Fibroblast of the conjunctiva (primary cell): ENCODE data around the gene PTH1R.

Experiments
- DNase-seq: peaks from one replicate; pipeline ENCODE4 v3.0.0-alpha.2; 2010; ENCODE audit warnings: low read depth

The PTH1R gene

GRCh38 chr3:46877406-46878125 is at the start of gene PTH1R:
PTH1R (plus strand) TSS chr3:46877721; CDS start chr3:46883560, 5,839 bp downstream.
- DNase-seq, result no peak

GRCh38 chr3:46829699-46830208 is 47.8 kb upstream of the PTH1R start:
- no peak for DNase-seq

DNA sequence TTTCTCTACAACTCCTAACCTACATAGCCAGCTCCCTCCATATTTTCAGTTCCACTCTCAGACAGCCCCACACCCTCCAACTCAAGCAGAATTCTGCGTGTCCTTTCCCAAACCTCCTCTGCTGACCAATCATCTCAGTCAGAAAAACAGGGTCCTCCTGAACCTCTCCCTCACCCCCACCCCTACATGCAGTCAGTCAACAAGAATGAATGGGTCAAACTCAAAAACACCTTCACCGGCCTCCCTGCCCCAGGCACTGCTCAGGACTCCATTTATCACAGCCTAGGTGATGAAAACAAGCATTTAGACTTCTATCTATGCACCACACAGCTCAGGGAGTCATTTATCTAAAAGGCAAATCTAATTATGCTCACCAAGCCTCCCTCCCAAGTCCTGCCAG is 46.7 kb upstream of the PTH1R start:
- DNase-seq, result no peak

DNA sequence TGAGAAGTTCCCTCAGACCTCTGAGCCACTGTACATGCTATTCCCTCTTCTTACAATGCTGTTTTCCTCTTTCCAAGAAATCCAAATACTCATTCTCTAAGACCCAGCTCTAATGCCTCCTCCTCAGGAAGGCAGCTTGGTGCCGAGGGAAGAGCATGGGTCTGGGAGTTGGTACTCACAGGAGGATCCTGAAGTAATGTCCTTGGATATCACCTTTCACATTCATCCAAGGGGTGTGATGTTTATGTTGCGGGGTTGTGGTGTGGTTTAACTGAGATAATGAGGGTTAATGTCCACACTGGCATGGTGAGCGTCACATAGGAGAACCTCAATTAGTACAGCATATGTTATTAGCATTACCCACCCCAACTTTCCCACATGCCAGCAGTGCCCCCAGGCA is 46.2 kb upstream of the PTH1R start:
- DNase-seq, result no peak

GRCh38 chr3:46831841-46832240 is 45.7 kb upstream of the PTH1R start:
- no peak for DNase-seq

DNA sequence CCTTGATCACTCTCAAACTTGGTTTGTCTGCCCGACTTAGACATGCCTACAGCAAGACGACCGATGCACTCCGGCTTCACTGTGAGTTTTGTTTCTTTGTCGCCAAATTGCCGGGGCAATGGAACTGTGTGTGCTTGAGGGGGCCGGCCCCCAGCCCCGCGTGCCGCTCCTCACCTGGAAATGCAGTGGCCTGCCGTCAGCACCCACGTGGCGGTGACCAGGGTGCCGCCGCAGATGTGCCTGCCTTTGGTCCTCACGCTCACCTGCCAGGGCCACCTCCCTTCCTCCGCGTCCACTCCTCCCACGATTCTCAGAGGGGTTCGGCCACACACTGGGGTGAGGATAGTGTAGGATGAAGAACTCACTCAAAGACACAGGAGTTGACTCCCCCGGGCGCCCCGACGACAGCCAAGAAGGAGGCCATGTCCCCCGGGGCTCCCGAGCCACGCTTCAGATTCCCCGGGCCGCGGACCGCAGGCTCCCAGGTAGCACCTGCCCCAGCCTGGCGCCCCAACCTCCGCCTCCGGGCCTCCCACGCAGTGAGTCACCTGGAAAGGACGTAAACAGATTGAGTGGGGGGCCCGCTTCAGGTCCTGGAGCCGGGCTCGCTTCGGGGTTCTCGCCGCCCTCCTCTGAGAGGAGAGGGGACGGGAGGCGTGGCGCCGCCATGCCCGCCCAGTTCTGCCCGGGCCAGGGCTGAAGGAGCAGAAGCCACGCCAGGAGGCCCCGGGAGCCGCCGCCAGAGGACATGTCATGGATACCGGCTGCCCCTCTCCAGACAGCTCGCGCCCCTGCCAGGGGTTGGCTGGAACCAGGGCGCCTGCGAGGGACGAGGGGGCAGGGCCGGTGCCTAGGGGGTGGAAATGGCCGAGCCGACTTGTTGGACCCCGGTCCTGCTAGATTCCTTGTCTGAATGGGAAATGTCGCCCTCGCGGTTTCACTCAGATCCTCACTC is 43.9 kb upstream of the PTH1R start:
- no peak for DNase-seq

- no peak for DNase-seq
These were observed 42.5 kb upstream of the PTH1R start for GRCh38 chr3:46835054-46835453.

DNA sequence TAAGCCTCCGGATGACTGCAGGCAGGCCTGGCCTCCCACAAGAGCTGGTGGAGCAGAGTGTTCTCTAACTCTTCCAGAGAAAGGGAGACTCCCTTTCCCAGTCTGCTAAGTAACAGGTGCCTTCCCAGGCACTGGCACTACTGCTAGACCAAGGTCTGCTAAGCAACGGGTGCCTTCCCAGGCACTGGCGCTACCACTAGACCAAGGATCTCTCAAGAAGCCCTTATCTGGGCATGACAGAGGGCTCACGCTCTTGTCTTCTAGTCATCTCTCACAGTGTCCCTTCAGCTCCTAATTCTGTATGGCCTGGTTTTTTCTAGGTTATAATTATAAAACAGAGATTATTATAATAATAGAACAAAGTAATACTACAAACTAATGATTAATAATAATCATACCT is 42.0 kb upstream of the PTH1R start:
- DNase-seq, result no peak

GRCh38 chr3:46838301-46838700 is 39.2 kb upstream of the PTH1R start:
- no peak for DNase-seq

DNA sequence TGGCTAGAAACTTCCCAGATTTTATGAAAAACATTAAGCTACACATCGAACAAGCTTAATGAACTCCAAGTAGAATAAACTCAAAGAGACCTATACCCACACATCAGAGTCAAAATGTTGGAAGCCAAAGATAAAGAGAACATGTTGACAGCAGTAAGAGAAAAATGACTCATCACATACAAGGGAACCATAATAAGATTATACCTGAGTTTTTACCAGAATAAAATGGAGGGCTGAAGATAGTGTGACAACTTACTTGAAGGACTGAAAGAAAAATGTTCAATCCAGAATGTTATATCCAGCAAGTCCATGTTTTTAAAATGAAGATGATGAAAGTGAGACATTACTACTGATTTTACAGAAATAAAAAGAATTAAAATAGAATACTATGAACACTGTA is 37.0 kb upstream of the PTH1R start:
- DNase-seq, result no peak

DNA sequence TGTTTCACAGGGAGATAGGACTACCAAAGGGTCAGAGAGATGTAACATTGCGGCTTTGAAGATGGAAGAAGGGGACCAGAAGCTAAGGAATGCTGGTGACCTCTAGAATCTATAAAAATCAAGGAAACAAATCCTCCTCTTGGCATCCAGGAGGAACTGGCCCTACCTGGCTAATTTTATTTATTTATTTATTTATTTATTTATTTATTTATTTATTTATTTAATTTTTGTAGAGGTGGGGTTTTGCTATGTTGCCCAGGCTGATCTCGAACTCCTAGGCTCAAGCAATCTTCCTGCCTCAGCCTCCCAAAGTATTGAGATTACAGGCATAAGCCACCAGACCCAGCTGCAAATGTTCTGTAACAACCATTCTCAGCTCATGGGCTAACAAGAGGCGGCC is 34.0 kb upstream of the PTH1R start:
- DNase-seq, result no peak

DNA sequence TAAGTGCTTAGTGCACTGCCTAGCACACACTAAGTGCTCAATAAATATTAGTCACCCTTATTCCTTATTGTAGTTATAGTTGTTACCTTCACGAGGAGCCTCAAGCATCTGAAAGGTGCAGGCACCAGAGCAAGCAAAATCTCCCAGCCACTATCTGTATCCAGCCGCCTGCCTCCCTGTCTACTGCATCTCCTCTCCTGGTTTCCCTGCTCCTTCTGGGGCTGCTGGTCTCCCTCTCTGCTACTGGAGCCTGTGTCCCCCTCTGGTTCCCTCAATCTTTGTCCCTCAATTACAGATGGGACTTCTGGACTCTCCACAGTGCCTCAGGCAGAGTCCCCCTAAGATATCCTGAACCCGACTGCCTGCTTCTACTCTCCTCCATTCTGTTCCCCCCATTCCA is 33.1 kb upstream of the PTH1R start:
- DNase-seq, result no peak

- DNase-seq, result no peak
These were observed 32.6 kb upstream of the PTH1R start for GRCh38 chr3:46844881-46845312.

- peak; percentile 89 for DNase-seq
These were observed 32.1 kb upstream of the PTH1R start for GRCh38 chr3:46845397-46845859.

GRCh38 chr3:46845860-46846623 is 31.5 kb upstream of the PTH1R start:
- DNase-seq, result peak; percentile 69

- no peak for DNase-seq
These were observed 30.6 kb upstream of the PTH1R start for GRCh38 chr3:46846624-46847542.

GRCh38 chr3:46847744-46848143 is 29.8 kb upstream of the PTH1R start:
- DNase-seq, result no peak

GRCh38 chr3:46848271-46849044 is 29.1 kb upstream of the PTH1R start:
- DNase-seq, result peak; percentile 61

GRCh38 chr3:46849045-46849631 is 28.4 kb upstream of the PTH1R start:
- DNase-seq, result no peak
